Glomerular endothelial cell (primary cell): ENCODE data around the gene MATN4. TPM values are rescaled to one million over a fixed set of nuclear protein-coding genes. Genes with fewer than 3 reads are reported as not detected.

Experiments
- DNase-seq: peaks from one replicate; pipeline ENCODE4 v3.0.0-alpha.2; 2011; ENCODE audit warnings: low read depth, low spot score; ENCODE audit errors: extremely low read depth
- total RNA-seq: library from RNA; depleted of rRNA; stranded (reverse); fragments of >200 nt; gene quantifications from 2 replicates; pipeline ENCODE4 v1.2.3, GENCODE V29; 2015

Gene MATN4
- total RNA-seq, 1 donor from 2014 or later: not detected

DNA sequence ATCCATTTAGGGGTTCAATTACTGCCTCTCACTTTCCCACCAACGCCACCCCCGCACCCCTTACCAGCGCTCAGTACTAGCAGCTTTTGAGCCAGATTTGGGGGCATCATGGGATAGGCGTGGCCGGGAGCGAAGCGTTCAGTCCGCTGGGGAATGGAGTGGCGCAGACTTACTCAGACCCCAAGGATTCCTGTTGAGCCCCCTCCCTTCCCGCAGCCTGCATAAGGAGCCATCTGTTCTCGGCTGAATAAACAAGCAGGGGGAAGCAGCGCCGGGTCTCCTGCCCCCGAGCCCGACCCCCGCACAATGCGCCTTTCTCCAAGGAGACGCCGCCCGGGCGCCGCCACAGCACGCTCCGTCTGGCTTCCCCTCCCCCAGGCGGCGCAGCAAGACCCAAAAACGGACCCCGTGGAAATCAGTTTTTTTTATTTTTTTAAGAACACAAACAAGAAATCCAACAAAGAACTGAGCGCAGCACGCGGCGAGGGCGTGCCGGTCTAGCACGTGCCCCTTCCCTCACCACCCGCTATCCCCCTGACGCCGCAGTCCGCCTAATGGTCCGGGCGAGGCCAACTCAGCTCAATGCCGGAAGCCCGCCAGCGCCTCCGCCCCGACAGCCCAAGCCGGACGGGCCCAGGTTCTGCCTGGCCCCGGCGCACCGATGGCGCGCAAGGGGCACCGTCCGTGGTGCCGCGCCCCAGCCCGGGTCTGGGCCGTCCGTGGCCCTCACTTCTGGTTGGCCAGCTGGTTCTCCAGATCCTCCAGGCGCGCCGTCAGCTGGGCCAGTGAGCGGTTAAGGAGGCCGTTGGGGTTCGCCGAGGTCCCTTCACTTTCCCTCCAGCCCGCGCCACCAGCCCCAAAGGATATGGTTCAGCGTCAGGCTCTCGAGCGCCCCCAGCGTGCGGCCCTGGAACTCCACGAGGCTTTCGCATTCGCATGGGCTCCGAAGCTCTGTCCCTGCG, 14.8 kb downstream of the MATN4 start:
- DNase-seq: no peak

DNA sequence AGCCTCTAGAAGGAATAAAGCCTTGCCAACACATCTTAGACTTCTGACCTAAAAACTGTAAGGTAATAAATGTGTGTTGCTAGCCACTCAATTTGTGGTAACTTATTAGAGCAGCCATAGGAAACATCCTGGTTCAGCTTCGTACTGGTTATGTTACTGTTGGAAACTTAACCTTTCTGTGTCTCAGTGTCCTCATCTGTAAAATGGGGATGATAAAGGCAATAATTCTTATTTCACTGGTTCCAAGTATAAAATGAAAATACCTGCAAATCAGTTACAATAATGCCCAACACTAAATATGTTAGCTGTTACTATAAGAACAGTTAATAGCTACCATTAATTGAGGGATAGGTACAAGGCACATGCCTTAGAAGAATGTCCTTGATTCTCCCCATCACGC, 15.8 kb downstream of the MATN4 start:
- DNase-seq: no peak

DNA sequence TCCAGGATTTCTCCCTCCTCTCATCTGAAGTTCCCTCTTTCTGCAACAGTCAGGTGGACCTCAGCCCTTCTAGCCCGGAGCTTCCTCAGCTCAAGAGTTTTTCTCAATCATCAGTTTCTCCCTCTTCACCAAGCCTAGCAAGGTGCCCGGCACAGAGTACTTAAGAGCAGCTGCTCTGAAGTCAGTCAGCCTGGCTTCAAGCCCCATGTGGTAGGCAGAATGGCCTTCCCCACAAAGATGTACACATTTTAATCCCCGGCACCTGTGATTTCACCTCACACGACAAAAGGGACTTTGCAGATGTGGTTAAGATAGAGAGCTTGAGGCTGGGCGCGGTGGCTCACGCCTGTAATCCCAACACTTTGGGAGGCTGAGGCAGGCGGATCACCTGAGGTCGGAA, 16.6 kb downstream of the MATN4 start:
- no peak for DNase-seq

- DNase-seq: peak; percentile 27
Observed at GRCh38 chr20:45290677-45291355, 17.3 kb downstream of the MATN4 start.

DNA sequence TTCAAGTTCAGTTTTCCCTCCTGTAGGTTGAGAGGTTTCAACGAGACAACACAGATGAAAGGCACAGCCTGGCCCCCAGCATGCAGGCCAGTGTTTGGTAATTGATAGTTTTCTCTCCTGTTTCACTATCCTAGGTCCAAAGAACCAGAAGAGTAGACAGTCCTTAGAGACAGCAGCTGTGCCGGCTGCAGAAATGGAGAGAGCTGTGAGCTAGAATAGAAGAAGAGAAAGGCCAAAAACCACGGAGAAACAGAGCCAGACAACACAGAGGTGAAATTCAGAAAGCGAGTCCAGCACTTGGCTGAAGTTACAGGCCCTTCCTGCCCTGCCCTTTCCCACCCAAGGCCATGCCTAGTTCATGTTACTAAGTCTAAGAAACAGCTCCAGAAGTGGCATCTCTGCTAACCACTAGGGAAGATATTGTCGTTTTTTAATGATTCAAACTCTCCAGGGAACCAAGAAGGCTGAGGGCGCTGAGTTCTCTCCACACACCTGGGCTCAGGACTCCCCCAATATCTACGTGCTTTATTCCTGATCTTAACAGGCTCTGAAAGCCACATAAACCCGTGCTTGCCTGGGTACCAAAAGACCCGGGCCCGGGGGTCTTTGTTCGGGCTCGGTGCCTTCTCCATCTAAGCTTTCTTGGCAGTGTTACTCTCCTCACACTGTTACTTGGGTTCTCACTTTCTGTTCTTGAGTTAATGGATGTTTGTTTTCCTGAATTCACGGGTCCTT, 18.0 kb downstream of the MATN4 start:
- DNase-seq: no peak

DNA sequence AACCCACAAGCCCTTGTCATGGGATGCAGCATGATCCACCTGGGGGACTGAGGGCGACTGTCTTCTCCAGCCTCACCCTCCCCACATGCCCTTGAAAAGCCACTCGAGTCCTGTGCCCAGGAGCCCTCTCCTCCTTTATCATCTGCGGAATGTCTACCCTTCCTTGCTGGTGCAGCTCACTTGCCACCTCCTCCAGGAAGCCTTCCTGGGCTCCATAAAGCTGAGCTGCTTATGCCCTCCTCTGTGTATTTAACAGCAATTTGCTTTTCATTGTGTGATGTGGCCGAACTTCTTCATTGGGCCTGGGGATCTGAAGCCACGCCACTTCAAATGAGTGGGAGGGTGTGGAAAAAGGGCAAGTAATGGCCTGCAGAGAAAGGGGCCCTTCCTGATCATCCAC, 19.2 kb downstream of the MATN4 start:
- no peak for DNase-seq

DNA sequence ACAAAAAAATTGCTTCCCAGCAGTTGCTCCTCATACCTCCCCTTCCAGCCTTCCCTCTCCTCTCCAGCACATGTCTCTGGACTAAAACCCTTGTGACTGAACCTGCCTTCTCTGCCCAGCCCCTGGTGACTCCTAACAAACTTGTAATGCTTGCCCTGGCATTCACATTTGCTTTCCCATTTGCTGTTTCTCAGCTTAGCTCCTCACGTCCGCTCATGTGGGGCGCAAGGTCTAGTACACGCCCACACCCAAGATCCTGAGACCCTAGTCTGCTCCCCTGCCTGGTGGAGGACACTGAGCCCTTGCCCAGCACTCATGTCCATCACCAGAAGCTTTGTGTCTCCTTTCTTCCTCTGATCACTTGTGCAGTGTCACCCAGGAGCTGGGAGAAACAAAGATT, 19.7 kb downstream of the MATN4 start:
- no peak for DNase-seq

- DNase-seq: no peak
Observed at GRCh38 chr20:45283551-45284057, 24.5 kb downstream of the MATN4 start.

- DNase-seq: no peak
Observed at GRCh38 chr20:45282700-45283550, 25.2 kb downstream of the MATN4 start.

DNA sequence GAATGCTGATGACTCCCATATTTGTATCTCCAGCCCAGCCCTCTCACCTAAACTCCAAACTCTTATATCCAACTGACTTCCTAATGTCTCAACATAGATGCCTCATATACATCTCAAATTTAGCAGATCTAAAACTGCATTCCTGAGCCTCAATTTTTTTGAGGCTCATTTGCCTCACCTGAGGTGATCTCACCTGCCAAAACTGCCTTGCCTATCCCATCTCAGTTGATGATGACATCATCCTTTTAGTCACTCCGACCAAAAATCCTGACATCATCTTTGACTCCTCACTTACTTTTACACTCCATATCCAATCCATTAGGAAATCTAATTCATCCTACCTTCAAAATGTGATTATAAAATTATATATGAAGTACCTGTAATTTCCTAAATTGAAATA, 28.1 kb downstream of the MATN4 start:
- no peak for DNase-seq

DNA sequence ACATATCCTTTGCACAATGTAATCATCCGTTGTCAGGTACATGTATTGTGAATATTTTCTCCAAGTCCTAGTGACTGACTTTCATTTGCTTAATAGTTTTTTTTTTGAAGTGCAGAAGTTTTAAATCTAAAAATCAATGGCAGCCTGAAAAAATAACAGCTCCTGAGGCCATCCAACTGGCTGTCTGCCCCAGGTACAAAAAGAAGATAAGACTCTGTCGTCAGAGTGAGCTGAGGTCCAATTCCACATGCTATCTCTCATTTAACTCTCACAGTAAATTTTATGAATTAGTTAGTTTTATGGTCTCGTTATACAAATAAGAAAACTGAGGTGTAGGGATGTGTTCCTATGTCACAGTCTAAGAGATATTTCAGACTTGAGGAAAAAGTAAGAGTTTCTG, 32.8 kb downstream of the MATN4 start:
- DNase-seq: no peak

- DNase-seq: no peak
Observed at GRCh38 chr20:45269754-45270270, 38.3 kb downstream of the MATN4 start.

DNA sequence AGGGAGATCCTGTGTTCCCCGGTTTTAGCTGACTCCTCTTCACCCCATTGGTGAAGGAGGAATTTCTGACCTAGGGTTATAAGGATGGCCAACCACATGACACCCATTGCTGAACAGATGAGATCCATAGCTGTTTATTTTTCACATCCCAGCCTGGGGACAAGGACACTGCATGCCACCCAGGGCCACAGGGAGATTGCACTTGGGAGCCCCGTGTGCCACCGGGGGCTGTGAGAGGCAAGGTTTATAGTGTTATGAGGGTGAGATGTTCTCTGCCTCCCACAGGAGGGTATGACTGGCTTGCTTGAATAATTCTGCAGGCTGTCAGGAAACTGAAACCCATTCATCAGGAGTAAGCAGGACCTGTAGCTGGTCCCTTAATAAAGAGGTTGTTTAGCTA, 39.0 kb downstream of the MATN4 start:
- no peak for DNase-seq

DNA sequence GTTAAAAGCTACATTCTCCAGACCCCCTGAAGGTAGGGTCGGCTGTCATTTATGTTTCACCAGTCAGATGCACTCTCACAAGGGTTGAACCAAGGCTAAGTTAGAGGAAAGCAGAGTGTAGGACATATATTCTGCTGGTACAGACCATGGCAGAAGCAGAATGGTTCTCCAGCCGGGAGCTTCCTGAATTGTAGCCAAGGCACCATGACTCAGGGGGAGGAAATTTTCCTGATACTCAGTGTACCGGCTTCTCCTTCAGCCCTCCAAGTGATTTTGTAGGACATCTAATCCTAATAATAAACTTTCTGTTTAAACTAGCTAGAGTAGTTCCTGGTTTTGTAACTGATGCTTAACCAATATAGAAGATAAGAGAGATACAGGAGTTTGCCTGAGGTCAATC, 39.6 kb downstream of the MATN4 start:
- DNase-seq: no peak

DNA sequence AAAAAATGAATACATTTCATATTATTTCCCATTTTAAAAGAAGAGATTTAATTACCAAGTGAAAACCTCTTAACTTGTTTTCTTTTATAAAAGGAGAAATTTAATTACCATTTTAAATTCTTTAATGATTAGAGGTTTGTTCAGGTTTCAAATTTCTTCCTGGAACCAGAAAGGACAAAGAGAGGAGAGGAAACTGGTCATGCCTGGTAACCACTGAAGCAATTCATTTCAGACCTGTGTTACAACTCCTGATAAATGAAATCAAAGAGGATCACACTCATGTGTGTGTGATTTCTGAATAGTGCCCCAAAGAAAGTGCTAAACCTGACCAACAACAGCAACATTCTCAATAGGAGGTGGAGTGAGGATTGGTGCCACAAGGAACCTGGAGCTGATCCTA, 41.1 kb downstream of the MATN4 start:
- no peak for DNase-seq

DNA sequence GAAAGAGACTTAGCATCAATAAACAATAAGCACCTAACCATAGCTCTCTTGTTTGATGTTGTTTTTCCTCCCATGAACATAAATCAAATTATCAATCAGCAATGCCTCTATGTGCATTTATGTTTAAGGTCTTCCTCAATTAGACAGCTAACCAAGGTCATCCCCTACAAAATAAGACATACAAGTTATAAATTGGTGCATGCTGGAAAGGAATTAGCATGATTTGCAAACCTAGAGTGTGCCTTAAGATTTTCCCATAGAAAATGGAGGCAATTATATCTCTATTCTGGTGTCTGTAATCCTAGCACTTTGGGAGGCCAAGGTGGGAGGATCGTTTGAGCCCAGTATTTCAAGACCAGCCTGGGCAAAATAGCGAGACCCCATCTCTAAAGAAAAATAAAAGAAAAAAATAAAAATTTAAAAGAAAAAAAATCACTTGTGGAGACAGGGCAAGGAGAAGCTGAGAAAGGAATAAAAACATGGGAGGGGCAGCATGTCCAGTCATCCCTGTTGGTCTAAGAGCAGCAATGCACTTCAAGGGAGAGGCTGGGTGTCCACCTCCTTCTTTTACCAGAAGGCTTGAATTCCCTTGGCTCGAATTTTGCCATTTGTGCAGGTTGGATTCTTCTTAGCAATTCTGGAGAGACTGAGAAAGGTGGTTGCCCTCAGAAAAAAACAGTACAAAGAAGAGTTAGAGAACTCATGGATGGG, 44.4 kb downstream of the MATN4 start:
- DNase-seq: no peak

- DNase-seq: no peak
Observed at GRCh38 chr20:45258664-45259063, 49.4 kb downstream of the MATN4 start.

DNA sequence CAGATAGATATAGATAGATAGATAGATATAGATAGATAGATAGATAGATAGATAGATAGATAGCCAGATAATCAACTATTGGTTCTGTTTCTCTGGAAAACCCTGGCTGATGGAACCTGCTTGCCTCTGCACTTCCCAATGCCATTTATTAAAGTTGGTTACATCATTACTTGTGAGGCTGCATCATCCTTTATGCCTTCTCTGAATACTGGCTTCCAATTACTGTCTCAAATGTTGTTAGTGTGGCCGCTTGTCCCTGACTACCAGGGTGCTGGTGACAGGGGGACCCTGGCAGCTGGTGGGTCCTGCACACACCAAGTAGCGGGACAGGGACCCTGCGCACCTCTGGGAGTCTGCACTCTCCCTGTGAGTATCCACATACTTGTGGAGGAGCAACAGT, 49.8 kb downstream of the MATN4 start:
- no peak for DNase-seq

- no peak for DNase-seq
Observed at GRCh38 chr20:45257711-45258110, 50.4 kb downstream of the MATN4 start.
